HCT116 (cell line): ENCODE measurements around the gene TTC19. TPM values are rescaled to one million over a fixed set of nuclear protein-coding genes. Genes with fewer than 3 reads are reported as not detected.

Experiments used
- ATAC-seq: fragments of 200-7000 bp; cut with Tn5 transposase; 2 replicates; pipeline ENCODE4 v1.9.1; 2020; ENCODE audit warnings: mild to moderate bottlenecking, moderate library complexity
- BruUV-seq: library from RNA; stranded (reverse); fragments of 400-500 nt; replicated peaks from 2 replicates; lab custom pipeline; 2021; lab: Mats Ljungman, UMichigan
- CTCF ChIA-PET: fragments of 300-600 bp; sonication (Branson Sonifier 250); formaldehyde crosslinking; loops from one replicate; lab custom pipeline; 2021; ENCODE audit warnings: antibody characterized with exemption; lab: Charles Lee
- POLR2A ChIA-PET: fragments of 300-600, 350-600 bp; sonication (Branson Sonifier 250); formaldehyde crosslinking; loops from one replicate; lab custom pipeline; 2021; ENCODE audit warnings: antibody characterized with exemption; lab: Charles Lee
- RAD21 ChIA-PET, 2 experiments: fragments of 300-600 bp; sonication (Branson Sonifier 250); formaldehyde crosslinking; loops; one replicate each; lab custom pipeline; 2023; ENCODE audit warnings: low total read pairs in 2 of 2; ENCODE audit not compliant: uncharacterized antibody in 2 of 2, unreplicated experiment in 2 of 2, low non-redundant PET in 1 of 2; lab: Charles Lee
- DNase-seq: peaks from one replicate; pipeline ENCODE4 v3.0.0-alpha.2; 2010; ENCODE audit warnings: low read depth, low spot score
- H2AFZ ChIP-seq: fragments of 200-600 bp; shearing (Covaris generic), sonication (generic); 2 replicates; pipeline ENCODE4 v1.6.1; 2017; ENCODE audit warnings: low read depth, mixed run types, mixed read lengths, antibody characterized with exemption, low read length; ENCODE audit not compliant: poor library complexity, severe bottlenecking
- H3K27ac ChIP-seq: 2 replicates; pipeline ENCODE4 v1.5.1; 2012; ENCODE audit warnings: low read depth, low read length
- H3K27me3 ChIP-seq: fragments of 200-600 bp; sonication (generic); 2 replicates; pipeline ENCODE4 v1.6.1; 2016; ENCODE audit warnings: mixed run types, low read length, mixed read lengths; ENCODE audit not compliant: insufficient read depth
- H3K36me3 ChIP-seq, 2 experiments: fragments of 200-500 bp in 1 of 2; fragments of 200-600 bp in 1 of 2; sonication (Bioruptor generic) in 1 of 2; sonication (generic) in 1 of 2; 2 replicates each; pipeline versions ENCODE4 v1.5.1 to v1.6.1; 2014 to 2016; ENCODE audit warnings: low read length in 2 of 2, inconsistent platforms in 1 of 2, mixed read lengths in 1 of 2, mixed run types in 1 of 2; ENCODE audit not compliant: insufficient read depth in 2 of 2, control insufficient read depth in 1 of 2
- H3K4me1 ChIP-seq, 2 experiments: fragments of 200-600 bp in 1 of 2; sonication (generic) in 1 of 2; 2 replicates each; pipeline versions ENCODE4 v1.5.1 to v1.6.1; 2012 to 2017; ENCODE audit warnings: low read length in 2 of 2, inconsistent platforms in 1 of 2, mild to moderate bottlenecking in 1 of 2, mixed read lengths in 1 of 2, mixed run types in 1 of 2, moderate library complexity in 1 of 2; ENCODE audit not compliant: insufficient read depth in 2 of 2, control insufficient read depth in 1 of 2
- H3K4me2 ChIP-seq: fragments of 200-600 bp; sonication (generic); 2 replicates; pipeline ENCODE4 v1.6.1; 2017; ENCODE audit warnings: mixed run types, low read length, mixed read lengths
- H3K4me3 ChIP-seq, 2 experiments: fragments of 200-600 bp in 1 of 2; sonication (generic) in 1 of 2; replicated peaks in 1 of 2; 2 replicates each; pipeline ENCODE4 v1.5.1; 2011 to 2016; ENCODE audit warnings: low read length in 2 of 2, control low read depth in 1 of 2, low read depth in 1 of 2, mild to moderate bottlenecking in 1 of 2, mixed read lengths in 1 of 2, mixed run types in 1 of 2
- H3K79me2 ChIP-seq: fragments of 200-600 bp; sonication (generic); 2 replicates; pipeline ENCODE4 v1.6.1; 2017; ENCODE audit warnings: mild to moderate bottlenecking, mixed run types, low read length, moderate library complexity, mixed read lengths; ENCODE audit not compliant: insufficient read depth
- H3K9ac ChIP-seq: fragments of 200-600 bp; sonication (generic); 2 replicates; pipeline ENCODE4 v1.6.1; 2016; ENCODE audit warnings: low read length, mixed read lengths
- H3K9me2 ChIP-seq: fragments of 200-600 bp; sonication (generic), shearing (Covaris generic); 2 replicates; pipeline ENCODE4 v1.6.1; 2017; ENCODE audit warnings: mixed run types, mild to moderate bottlenecking, moderate library complexity; ENCODE audit not compliant: insufficient read depth
- H3K9me3 ChIP-seq, 2 experiments: fragments of 200-500 bp in 1 of 2; fragments of 200-600 bp in 1 of 2; sonication (Bioruptor generic) in 1 of 2; sonication (generic) in 1 of 2; 2 replicates each; pipeline ENCODE4 v1.6.1; 2014 to 2017; ENCODE audit warnings: low read length in 2 of 2, mixed read lengths in 2 of 2, inconsistent platforms in 1 of 2, low read depth in 1 of 2, mild to moderate bottlenecking in 1 of 2, mixed run types in 1 of 2, moderate library complexity in 1 of 2; ENCODE audit not compliant: control insufficient read depth in 1 of 2, insufficient read depth in 1 of 2
- H4K20me1 ChIP-seq: fragments of 200-600 bp; sonication (generic), shearing (Covaris generic); 2 replicates; pipeline ENCODE4 v1.6.1; 2017; ENCODE audit warnings: mixed run types, mild to moderate bottlenecking, moderate library complexity; ENCODE audit not compliant: insufficient read depth
- CEBPB ChIP-seq: IDR thresholded peaks from 2 replicates; pipeline ENCODE4 v1.6.1; 2012; ENCODE audit warnings: low read depth
- CTCF ChIP-seq, 3 experiments: fragments of 200-600 bp in 1 of 3; sonication (generic) in 1 of 3; IDR thresholded peaks in 2 of 3; conservative IDR thresholded peaks in 1 of 3; 2 replicates each; pipeline ENCODE4 v1.5.1; 2012 to 2017; ENCODE audit warnings: low read depth in 2 of 3, low read length in 2 of 3, antibody characterized with exemption in 1 of 3, borderline replicate concordance in 1 of 3, control low read depth in 1 of 3, mild to moderate bottlenecking in 1 of 3, mixed read lengths in 1 of 3, mixed run types in 1 of 3, moderate library complexity in 1 of 3; ENCODE audit not compliant: insufficient read depth in 1 of 3
- EGR1 ChIP-seq: IDR thresholded peaks from 2 replicates; pipeline ENCODE4 v1.6.1; 2012; ENCODE audit warnings: low read depth
- ELF1 ChIP-seq: IDR thresholded peaks from 2 replicates; pipeline ENCODE4 v1.6.1; 2012; ENCODE audit warnings: low read depth, borderline replicate concordance
- EZH2 ChIP-seq: fragments of 200-600 bp; sonication (generic); IDR thresholded peaks from 2 replicates; pipeline ENCODE4 v1.6.1; 2017; ENCODE audit warnings: antibody characterized with exemption, mixed run types
- FOSL1 ChIP-seq: IDR thresholded peaks from 2 replicates; pipeline ENCODE4 v1.6.1; 2012; ENCODE audit warnings: low read depth
- JUND ChIP-seq: IDR thresholded peaks from 2 replicates; pipeline ENCODE4 v1.6.1; 2012
- MAX ChIP-seq: IDR thresholded peaks from 2 replicates; pipeline ENCODE4 v1.6.1; 2012
- POLR2A ChIP-seq: IDR thresholded peaks from 2 replicates; pipeline ENCODE4 v1.7.0; 2011; ENCODE audit warnings: borderline replicate concordance; ENCODE audit not compliant: insufficient read depth, insufficient read length; ENCODE audit errors: extremely low read depth
- POLR2AphosphoS5 ChIP-seq: IDR thresholded peaks from 2 replicates; pipeline ENCODE4 v1.6.1; 2011; ENCODE audit warnings: mild to moderate bottlenecking, low read depth, low read length, moderate library complexity
- RAD21 ChIP-seq: IDR thresholded peaks from 2 replicates; pipeline ENCODE4 v1.6.1; 2012; ENCODE audit warnings: low read depth, mild to moderate bottlenecking
- SP1 ChIP-seq: IDR thresholded peaks from 2 replicates; pipeline ENCODE4 v1.6.1; 2012; ENCODE audit warnings: low read depth
- TCF7L2 ChIP-seq: IDR thresholded peaks from 2 replicates; pipeline ENCODE4 v1.7.0; 2011; ENCODE audit warnings: borderline replicate concordance, inconsistent platforms; ENCODE audit not compliant: insufficient read depth, insufficient read length; ENCODE audit errors: extremely low read depth
- YY1 ChIP-seq: IDR thresholded peaks from 2 replicates; pipeline ENCODE4 v1.6.1; 2011; ENCODE audit warnings: low read length, low read depth, moderate library complexity, mild to moderate bottlenecking; ENCODE audit not compliant: insufficient replicate concordance; ENCODE audit errors: extremely low read depth
- ZBTB33 ChIP-seq: IDR thresholded peaks from 2 replicates; pipeline ENCODE4 v1.6.1; 2011; ENCODE audit warnings: mild to moderate bottlenecking, low read length, moderate library complexity; ENCODE audit not compliant: insufficient replicate concordance; ENCODE audit errors: extremely low read depth
- ZFX ChIP-seq: fragments of 450-650 bp; IDR thresholded peaks from 2 replicates; pipeline ENCODE4 v1.6.1; 2017
- ZNF274 ChIP-seq: fragments of 200-500 bp; sonication (Bioruptor generic); IDR thresholded peaks from 2 replicates; pipeline ENCODE4 v1.6.1; 2014; ENCODE audit warnings: mild to moderate bottlenecking, low read depth, low read length, inconsistent platforms
- intact Hi-C: fragments of 100-400 bp; cut with micrococcal nuclease; formaldehyde crosslinking; loops from 2 replicates; pipeline ENCODE4 v1.10.0; 2022
- total RNA-seq: library from RNA; stranded (reverse); gene quantifications from one replicate; pipeline ENCODE4 v1.2.1, GENCODE V29; 2021; ENCODE audit not compliant: unreplicated experiment
- TF ChIP-seq, protein P1 (sequence below): IDR thresholded peaks from 2 replicates; pipeline ENCODE4 v1.6.1; 2012; ENCODE audit warnings: low read depth
- TF ChIP-seq, protein P2 (sequence below): IDR thresholded peaks from 2 replicates; pipeline ENCODE4 v1.6.1; 2012

Gene TTC19
- total RNA-seq, 1 experiment from 2014 or later = 61.3 TPM

DNA sequence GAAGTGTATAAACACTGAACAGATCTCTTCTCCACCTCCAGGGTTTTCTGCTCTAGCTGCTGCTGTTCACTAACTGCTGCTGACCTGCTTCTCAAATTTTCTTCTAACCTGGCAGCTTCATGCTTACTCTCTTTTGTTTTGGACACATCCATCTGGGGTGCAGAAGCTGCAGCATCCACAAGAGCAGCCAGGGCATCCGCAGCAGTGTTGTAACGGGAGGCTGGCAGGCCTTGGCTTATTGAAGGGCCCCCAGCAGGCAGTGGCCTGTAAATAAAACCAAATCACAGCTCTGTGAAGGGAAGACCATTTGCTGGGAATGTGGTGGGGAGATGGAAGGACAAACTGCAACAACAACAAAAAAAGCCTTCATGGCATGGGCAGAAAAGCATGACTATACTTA is 62.0 kb downstream of the TTC19 start (continued):
- TF ChIP-seq POLR2A (no peak), ELF1 (no peak)

GRCh38 chr17:16066125-16066524 is 66.5 kb downstream of the TTC19 start:
- H3K9me3 ChIP-seq = no peaks in the 10 kb centered on the region
- no peak overlapping the region for H3K27ac ChIP-seq
- H3K4me2 ChIP-seq = no peak overlapping the region
- H3K27me3 ChIP-seq = no peaks in the 10 kb centered on the region
- no TSS peak for BruUV-seq
- no peak for ATAC-seq
- no peaks in the 10 kb centered on the region for H3K4me1 ChIP-seq
- POLR2A ChIA-PET = no interaction called here
- no peak overlapping the region for H3K9ac ChIP-seq
- intact Hi-C loops = no loop called here
- H3K36me3 ChIP-seq = peaks cover 34% of the 10 kb centered on the region in 2 experiments
- no peaks in the 10 kb centered on the region for H3K79me2 ChIP-seq
- no peak for TF ChIP-seq FOSL1
- no peak for TF ChIP-seq ELF1
- TF ChIP-seq, protein P1, sequence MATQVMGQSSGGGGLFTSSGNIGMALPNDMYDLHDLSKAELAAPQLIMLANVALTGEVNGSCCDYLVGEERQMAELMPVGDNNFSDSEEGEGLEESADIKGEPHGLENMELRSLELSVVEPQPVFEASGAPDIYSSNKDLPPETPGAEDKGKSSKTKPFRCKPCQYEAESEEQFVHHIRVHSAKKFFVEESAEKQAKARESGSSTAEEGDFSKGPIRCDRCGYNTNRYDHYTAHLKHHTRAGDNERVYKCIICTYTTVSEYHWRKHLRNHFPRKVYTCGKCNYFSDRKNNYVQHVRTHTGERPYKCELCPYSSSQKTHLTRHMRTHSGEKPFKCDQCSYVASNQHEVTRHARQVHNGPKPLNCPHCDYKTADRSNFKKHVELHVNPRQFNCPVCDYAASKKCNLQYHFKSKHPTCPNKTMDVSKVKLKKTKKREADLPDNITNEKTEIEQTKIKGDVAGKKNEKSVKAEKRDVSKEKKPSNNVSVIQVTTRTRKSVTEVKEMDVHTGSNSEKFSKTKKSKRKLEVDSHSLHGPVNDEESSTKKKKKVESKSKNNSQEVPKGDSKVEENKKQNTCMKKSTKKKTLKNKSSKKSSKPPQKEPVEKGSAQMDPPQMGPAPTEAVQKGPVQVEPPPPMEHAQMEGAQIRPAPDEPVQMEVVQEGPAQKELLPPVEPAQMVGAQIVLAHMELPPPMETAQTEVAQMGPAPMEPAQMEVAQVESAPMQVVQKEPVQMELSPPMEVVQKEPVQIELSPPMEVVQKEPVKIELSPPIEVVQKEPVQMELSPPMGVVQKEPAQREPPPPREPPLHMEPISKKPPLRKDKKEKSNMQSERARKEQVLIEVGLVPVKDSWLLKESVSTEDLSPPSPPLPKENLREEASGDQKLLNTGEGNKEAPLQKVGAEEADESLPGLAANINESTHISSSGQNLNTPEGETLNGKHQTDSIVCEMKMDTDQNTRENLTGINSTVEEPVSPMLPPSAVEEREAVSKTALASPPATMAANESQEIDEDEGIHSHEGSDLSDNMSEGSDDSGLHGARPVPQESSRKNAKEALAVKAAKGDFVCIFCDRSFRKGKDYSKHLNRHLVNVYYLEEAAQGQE = no peak
- TF ChIP-seq EZH2 = no peak
- TF ChIP-seq CTCF (IDR thresholded peaks at IDR 0.05 in 2 of 3, conservative IDR thresholded peaks at IDR 0.05 in 1 of 3; ENCODE audit: borderline replicate concordance in 1 of 3, insufficient read depth in 1 of 3, low read depth in 2 of 3, low read length in 2 of 3) = no peak
- no peak for TF ChIP-seq ZFX
- no peak for TF ChIP-seq POLR2AphosphoS5
- TF ChIP-seq SP1 = no peak
- no peak for TF ChIP-seq CEBPB
- no peak for TF ChIP-seq TCF7L2
- TF ChIP-seq ZNF274 = no peak
- no peak for TF ChIP-seq YY1
- TF ChIP-seq, protein P2, sequence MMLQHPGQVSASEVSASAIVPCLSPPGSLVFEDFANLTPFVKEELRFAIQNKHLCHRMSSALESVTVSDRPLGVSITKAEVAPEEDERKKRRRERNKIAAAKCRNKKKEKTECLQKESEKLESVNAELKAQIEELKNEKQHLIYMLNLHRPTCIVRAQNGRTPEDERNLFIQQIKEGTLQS = no peak
- no peak for TF ChIP-seq MAX
- TF ChIP-seq POLR2A = no peak
- no peak for TF ChIP-seq ZBTB33
- TF ChIP-seq RAD21 = no peak
- no peak for TF ChIP-seq JUND
- TF ChIP-seq EGR1 = no peak
- TF ChIP-seq, all 23 proteins: peak for 0
- no peaks in the 10 kb centered on the region for H4K20me1 ChIP-seq
- RAD21 ChIA-PET = no interaction called here
- H2AFZ ChIP-seq = no peak overlapping the region
- H3K9me2 ChIP-seq = no peaks in the 10 kb centered on the region
- no peak overlapping the region for H3K4me3 ChIP-seq
- DNase-seq = no peak
- CTCF ChIA-PET = no interaction called here
